HFF-Myc (cell line): Measurements from ENCODE around the gene AKNA.

ENCODE experiments used
- DNase-seq: peaks from one replicate; pipeline ENCODE4 v3.0.0-alpha.2; 2011; ENCODE audit warnings: low read depth; ENCODE audit errors: extremely low read depth
- H3K4me3 ChIP-seq: replicated peaks from 2 replicates; pipeline ENCODE4 v1.5.1; 2011; ENCODE audit warnings: low read depth, mild to moderate bottlenecking, control low read depth, low read length
- CTCF ChIP-seq: IDR thresholded peaks from 2 replicates; pipeline ENCODE4 v1.5.1; 2012; ENCODE audit warnings: mild to moderate bottlenecking, low read depth, low read length, control low read depth; ENCODE audit errors: missing control alignments

The AKNA gene

GRCh38 chr9:114387680-114388356 lies at the start of gene AKNA:
Gene AKNA, minus strand, starts transcription at chr9:114387982. Its CDS starts 6,649 bp downstream, at chr9:114381333.
- peak within 1 kb of the TSS; percentile 50 for H3K4me3 ChIP-seq
- no peak for TF ChIP-seq CTCF
- DNase-seq, result no peak

GRCh38 chr9:114437401-114437893 lies 49.7 kb upstream of the AKNA start:
- no peak for DNase-seq
- H3K4me3 ChIP-seq, result no peak overlapping the region
- no peak for TF ChIP-seq CTCF

GRCh38 chr9:114434878-114435311 lies 47.1 kb upstream of the AKNA start:
- TF ChIP-seq CTCF, result peak; percentile 62
- H3K4me3 ChIP-seq, result no peak overlapping the region
- DNase-seq, result no peak

- no peak overlapping the region for H3K4me3 ChIP-seq
- no peak for TF ChIP-seq CTCF
- no peak for DNase-seq
Measured at GRCh38 chr9:114433720-114434255, 46.0 kb upstream of the AKNA start.

- TF ChIP-seq CTCF, result no peak
- no peak overlapping the region for H3K4me3 ChIP-seq
Measured at GRCh38 chr9:114433086-114433485, 45.3 kb upstream of the AKNA start.

GRCh38 chr9:114432323-114433067 lies 44.7 kb upstream of the AKNA start:
- no peak overlapping the region for H3K4me3 ChIP-seq
- no peak for TF ChIP-seq CTCF
- DNase-seq, result no peak

More at GRCh38 chr9:114433086-114433485, 45.3 kb upstream of the AKNA start:
- DNase-seq, result no peak
